GM23248 (cell line): Measurements from ENCODE around the gene EIPR1.

Experiments used
- EZH2 ChIP-seq: fragments of 200-600 bp; sonication (generic); IDR thresholded peaks from 2 replicates; pipeline ENCODE4 v1.6.1; 2018; ENCODE audit warnings: antibody characterized with exemption, mild to moderate bottlenecking; ENCODE audit not compliant: insufficient read depth, poor library complexity, severe bottlenecking
- EZH2phosphoT487 ChIP-seq: fragments of 200-600 bp; sonication (generic); IDR thresholded peaks from 2 replicates; pipeline ENCODE4 v1.6.1; 2018; ENCODE audit warnings: antibody characterized with exemption, moderate library complexity, mild to moderate bottlenecking, low read depth; ENCODE audit not compliant: insufficient read depth

- TF ChIP-seq EZH2: no peak
- TF ChIP-seq EZH2phosphoT487: no peak
Measured at GRCh38 chr2:3163401-3163800, 214.2 kb downstream of the EIPR1 start.
